Esophagus muscularis mucosa (tissue), 4 donors: ENCODE measurements around the gene ELP4. TPM values are rescaled to one million over a fixed set of nuclear protein-coding genes. Genes with fewer than 3 reads are reported as not detected.
"Not testable (repeated sequence)": the region's sequence is repeated elsewhere in the genome, so short reads cannot be mapped to it uniquely, and the experiment has no call there.

Experiments used
- DNase-seq: peaks from one replicate; pipeline ENCODE4 v3.0.0-alpha.2; 2017; ENCODE audit errors: extremely low spot score
- H3K27ac ChIP-seq, 4 donors: fragments of 200-600 bp; sonication (generic); replicated peaks in 1 of 4; 1 replicate in 3 of 4; 2 replicates in 1 of 4; pipeline ENCODE4 v1.5.1; 2016 to 2019; ENCODE audit warnings: mild to moderate bottlenecking in 1 of 4
- H3K27me3 ChIP-seq, 4 donors: fragments of 200-600 bp; sonication (generic); one replicate each; pipeline versions ENCODE4 v1.5.1 to v1.6.0; 2016 to 2019
- H3K36me3 ChIP-seq, 4 donors: fragments of 200-600 bp; sonication (generic); one replicate each; pipeline ENCODE4 v1.5.1; 2016 to 2019
- H3K4me1 ChIP-seq, 4 donors: fragments of 200-600 bp; sonication (generic); one replicate each; pipeline ENCODE4 v1.5.1; 2016 to 2019
- H3K4me3 ChIP-seq, 4 donors: fragments of 200-600 bp; sonication (generic); 1 replicate in 2 of 4; 2 replicates in 2 of 4; pipeline ENCODE4 v1.5.1; 2016 to 2019; ENCODE audit warnings: mild to moderate bottlenecking in 4 of 4, moderate library complexity in 1 of 4
- H3K9me3 ChIP-seq, 4 donors: fragments of 200-600 bp; sonication (generic); 1 replicate in 3 of 4; 2 replicates in 1 of 4; pipeline ENCODE4 v1.5.1; 2016 to 2019
- CTCF ChIP-seq, 3 experiments: fragments of 200-600 bp in 2 of 3; fragments of 450-650 bp in 1 of 3; sonication (generic) in 2 of 3; IDR thresholded peaks; one replicate each; pipeline ENCODE4 v1.5.1; 2017 to 2019; ENCODE audit warnings: antibody characterized with exemption in 3 of 3, mild to moderate bottlenecking in 2 of 3, moderate library complexity in 1 of 3
- EP300 ChIP-seq: sonication (generic); formaldehyde crosslinking; IDR thresholded peaks from one replicate; pipeline ENCODE4 v1.6.1; 2017; ENCODE audit warnings: antibody characterized with exemption
- POLR2A ChIP-seq: fragments of 450-650 bp; IDR thresholded peaks from one replicate; pipeline ENCODE4 v1.6.1; 2017; ENCODE audit warnings: antibody characterized with exemption, moderate library complexity, mild to moderate bottlenecking, low read depth
- POLR2AphosphoS5 ChIP-seq, 2 donors: sonication (generic); formaldehyde crosslinking; IDR thresholded peaks; one replicate each; pipeline ENCODE4 v1.6.1; 2017; ENCODE audit warnings: antibody characterized with exemption in 2 of 2
- WGBS: methylation state at CpG from one replicate; pipeline ENCODE4 v1.1.5; 2018; 5-methylcytosine and 5-hydroxymethylcytosine counted together
- intact Hi-C: fragments of 100-400 bp; cut with DNase I; formaldehyde crosslinking; loops from one replicate; pipeline ENCODE4 v1.15.1; 2023
- total RNA-seq, 4 donors: library from RNA; depleted of rRNA; stranded (reverse); fragments of >200 nt; gene quantifications; one replicate each; pipeline versions ENCODE4 v1.1.0 to v1.2.1, GENCODE V29; 2016

ELP4 gene
- total RNA-seq, 4 donors from 2014 or later: 18.1 to 25.5 (median 19.2) TPM

GRCh38 chr11:31690041-31690440 lies 180.5 kb downstream of the ELP4 start:
- H3K9me3 ChIP-seq: no peaks in the 10 kb centered on the region
- intact Hi-C loops: no loop called here
- no peak overlapping the region for H3K27ac ChIP-seq
- no peaks in the 10 kb centered on the region for H3K4me1 ChIP-seq
- no peak for TF ChIP-seq POLR2AphosphoS5 (IDR thresholded peaks at IDR 0.05)
- TF ChIP-seq CTCF (IDR thresholded peaks at IDR 0.05): no peak
- no peak for TF ChIP-seq POLR2A
- no peak for TF ChIP-seq EP300
- H3K27me3 ChIP-seq: no peaks in the 10 kb centered on the region
- H3K36me3 ChIP-seq: no peaks in the 10 kb centered on the region
- no peak for DNase-seq
- WGBS: 82% methylated on average over 2 of the region's 2 CpGs
- H3K4me3 ChIP-seq: no peak overlapping the region

GRCh38 chr11:31690516-31690915 lies 180.9 kb downstream of the ELP4 start:
- Histone ChIP-seq H3K36me3 (no peaks in the 10 kb centered on the region), H3K4me3 (no peak overlapping the region), H3K4me1 (no peaks in the 10 kb centered on the region), H3K27me3 (no peaks in the 10 kb centered on the region), H3K9me3 (no peaks in the 10 kb centered on the region), H3K27ac (no peak overlapping the region)
- no peak for DNase-seq
- 68% methylated on average over 2 of the region's 2 CpGs for WGBS
- intact Hi-C loops: no loop called here
- TF ChIP-seq POLR2AphosphoS5 (IDR thresholded peaks at IDR 0.05) (no peak), POLR2A (no peak), CTCF (IDR thresholded peaks at IDR 0.05) (no peak), EP300 (no peak)

GRCh38 chr11:31692466-31692865 lies 182.9 kb downstream of the ELP4 start:
- DNase-seq: no peak
- H3K4me3 ChIP-seq: no peak overlapping the region
- H3K27me3 ChIP-seq: no peaks in the 10 kb centered on the region
- H3K36me3 ChIP-seq: no peaks in the 10 kb centered on the region
- H3K9me3 ChIP-seq: no peaks in the 10 kb centered on the region
- WGBS: 90% methylated on average over 2 of the region's 2 CpGs
- no peak overlapping the region for H3K27ac ChIP-seq
- intact Hi-C loops: no loop called here
- no peaks in the 10 kb centered on the region for H3K4me1 ChIP-seq
- TF ChIP-seq CTCF (IDR thresholded peaks at IDR 0.05) (no peak), POLR2A (no peak), EP300 (no peak), POLR2AphosphoS5 (IDR thresholded peaks at IDR 0.05) (no peak)

GRCh38 chr11:31697049-31697448 lies 187.5 kb downstream of the ELP4 start:
- intact Hi-C loops, H3K9me3 ChIP-seq, H3K27me3 ChIP-seq, H3K27ac ChIP-seq, H3K4me3 ChIP-seq, H3K4me1 ChIP-seq, DNase-seq, H3K36me3 ChIP-seq: not testable (repeated sequence)
- WGBS: 81% methylated on average over 1 of the region's 1 CpG

GRCh38 chr11:31699066-31699465 lies 189.5 kb downstream of the ELP4 start:
- no peak for DNase-seq
- WGBS: 100% methylated on average over 1 of the region's 1 CpG
- no peaks in the 10 kb centered on the region for H3K36me3 ChIP-seq
- no peak overlapping the region for H3K4me3 ChIP-seq
- no peaks in the 10 kb centered on the region for H3K9me3 ChIP-seq
- no peaks in the 10 kb centered on the region for H3K4me1 ChIP-seq
- H3K27me3 ChIP-seq: no peaks in the 10 kb centered on the region
- intact Hi-C loops: no loop called here
- TF ChIP-seq POLR2A (no peak), POLR2AphosphoS5 (IDR thresholded peaks at IDR 0.05) (no peak), EP300 (no peak)
- no peak overlapping the region for H3K27ac ChIP-seq

GRCh38 chr11:31702966-31703365 lies 193.4 kb downstream of the ELP4 start:
- no peaks in the 10 kb centered on the region for H3K9me3 ChIP-seq
- H3K4me3 ChIP-seq: no peak overlapping the region
- WGBS: 60% methylated on average over 1 of the region's 1 CpG
- H3K4me1 ChIP-seq: no peaks in the 10 kb centered on the region
- H3K36me3 ChIP-seq: no peaks in the 10 kb centered on the region
- no peak for TF ChIP-seq EP300
- no peak for DNase-seq
- no peak overlapping the region for H3K27ac ChIP-seq
- intact Hi-C loops: no loop called here
- H3K27me3 ChIP-seq: no peaks in the 10 kb centered on the region
